COLO668 (cell line): ENCODE results near the gene RCOR2.

ENCODE experiments used
- DNase-seq: peaks from one replicate; lab custom pipeline; 2025; ENCODE audit not compliant: unreplicated experiment; lab: John Stamatoyannopoulos, UW

RCOR2 gene

DNA sequence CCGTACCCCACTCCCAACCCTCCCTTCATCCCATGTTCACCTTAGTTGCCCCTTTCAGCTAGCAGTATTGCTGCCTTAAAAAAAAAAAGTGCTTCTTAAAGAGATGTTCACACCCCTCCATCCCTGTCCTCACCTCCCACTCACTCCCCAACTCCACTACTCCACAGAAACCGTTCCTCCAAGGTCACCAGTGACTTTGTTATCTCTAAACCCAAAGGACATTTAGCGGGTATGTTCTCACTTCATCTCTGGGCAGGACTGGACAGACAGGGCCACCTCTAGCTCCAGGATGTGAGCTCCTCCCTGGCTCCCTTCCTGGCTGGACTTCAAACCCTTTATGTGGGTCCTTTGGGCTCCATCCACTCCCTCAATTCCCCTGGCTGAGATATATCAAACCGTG lies 6.4 kb upstream of the RCOR2 start:
- no peak for DNase-seq

DNA sequence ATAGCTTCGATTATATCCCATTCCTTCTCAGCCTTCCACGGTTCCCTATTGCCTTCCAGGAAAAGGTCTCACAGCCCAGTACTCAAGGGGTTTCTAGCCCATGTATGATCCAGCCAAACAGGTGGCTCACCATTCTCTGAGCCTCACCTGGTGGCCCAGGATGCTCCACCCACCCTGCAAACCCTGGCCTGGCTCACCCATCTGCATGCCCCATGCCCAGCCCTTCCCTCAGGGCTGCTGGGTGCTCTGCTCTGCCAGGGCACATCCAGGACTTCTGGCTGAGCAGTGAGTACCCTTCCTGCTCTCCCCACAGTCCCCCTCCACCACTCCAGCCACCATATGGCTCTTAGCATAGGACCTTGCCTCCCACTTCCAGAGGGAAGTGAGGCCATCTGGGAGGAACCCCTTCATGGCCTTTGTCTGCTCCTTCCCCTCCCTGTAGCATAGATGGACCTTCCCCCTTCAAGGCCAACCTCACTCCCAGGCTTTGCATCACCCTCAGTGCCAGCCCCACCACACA lies 5.8 kb upstream of the RCOR2 start:
- peak; percentile 30 for DNase-seq

DNA sequence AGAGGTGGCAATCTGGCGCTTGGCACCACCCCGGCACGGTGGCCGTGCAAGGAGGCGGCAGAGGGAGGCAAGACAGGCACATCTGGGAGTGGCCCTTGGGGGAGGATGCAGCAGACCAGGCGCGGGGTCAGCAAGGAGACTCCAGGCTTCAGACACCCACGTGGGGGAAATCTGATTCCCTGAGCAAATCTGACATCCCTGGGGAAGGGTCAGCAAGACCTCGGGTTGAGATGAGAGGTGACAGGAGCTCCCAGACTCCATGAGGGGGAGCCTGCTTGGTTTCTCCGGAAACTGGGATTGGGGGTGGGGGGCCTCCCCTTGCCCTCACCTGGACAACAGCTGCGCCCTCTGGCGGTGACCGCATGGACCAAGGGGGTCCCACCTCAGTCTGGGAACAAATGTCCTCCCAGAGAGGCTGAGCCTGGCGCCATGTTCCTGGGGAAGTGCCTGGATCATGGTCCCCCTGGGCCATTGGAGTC lies 4.0 kb upstream of the RCOR2 start:
- DNase-seq = peak; percentile 12

DNA sequence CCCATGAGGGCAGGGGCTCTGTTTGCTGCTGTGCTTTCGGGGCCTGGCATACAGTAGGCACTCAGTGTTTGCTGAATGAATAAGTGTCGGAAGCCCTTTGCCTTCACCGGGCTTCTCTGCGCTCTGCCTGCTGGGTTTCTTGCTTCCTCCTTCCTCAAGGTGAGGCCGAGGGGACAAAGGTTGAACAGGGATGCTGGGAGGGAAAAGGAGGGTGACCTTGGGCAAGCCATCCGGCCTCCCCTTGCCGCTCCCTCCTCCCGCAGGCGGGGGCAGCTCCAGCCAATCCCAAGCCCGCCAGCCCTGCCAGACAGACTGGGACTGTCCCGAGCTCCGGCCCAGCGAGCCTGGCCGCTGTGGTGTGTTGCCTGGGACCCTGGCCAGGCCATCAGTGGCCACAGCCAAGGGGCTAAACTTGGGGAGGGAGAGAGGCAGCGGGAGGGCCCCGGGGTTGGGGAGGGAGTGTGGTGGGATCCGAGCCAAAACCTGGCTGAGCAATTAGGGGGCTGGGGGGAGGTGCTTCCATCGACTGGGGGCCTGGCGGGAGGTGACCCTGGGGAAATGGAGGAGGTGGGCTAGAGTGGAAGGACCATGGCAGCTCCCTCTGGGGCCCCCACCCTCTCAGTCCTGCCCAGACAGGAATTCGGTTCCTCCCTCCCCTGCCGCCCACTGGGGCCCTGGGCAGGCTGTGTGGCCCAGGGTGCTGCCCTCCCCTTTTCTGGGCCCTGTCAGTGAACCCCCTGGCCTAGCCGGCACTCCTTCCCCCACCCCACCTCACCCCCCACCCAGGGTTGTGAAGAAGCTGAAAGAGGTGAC lies 3.4 kb upstream of the RCOR2 start:
- peak; percentile 53 for DNase-seq

DNA sequence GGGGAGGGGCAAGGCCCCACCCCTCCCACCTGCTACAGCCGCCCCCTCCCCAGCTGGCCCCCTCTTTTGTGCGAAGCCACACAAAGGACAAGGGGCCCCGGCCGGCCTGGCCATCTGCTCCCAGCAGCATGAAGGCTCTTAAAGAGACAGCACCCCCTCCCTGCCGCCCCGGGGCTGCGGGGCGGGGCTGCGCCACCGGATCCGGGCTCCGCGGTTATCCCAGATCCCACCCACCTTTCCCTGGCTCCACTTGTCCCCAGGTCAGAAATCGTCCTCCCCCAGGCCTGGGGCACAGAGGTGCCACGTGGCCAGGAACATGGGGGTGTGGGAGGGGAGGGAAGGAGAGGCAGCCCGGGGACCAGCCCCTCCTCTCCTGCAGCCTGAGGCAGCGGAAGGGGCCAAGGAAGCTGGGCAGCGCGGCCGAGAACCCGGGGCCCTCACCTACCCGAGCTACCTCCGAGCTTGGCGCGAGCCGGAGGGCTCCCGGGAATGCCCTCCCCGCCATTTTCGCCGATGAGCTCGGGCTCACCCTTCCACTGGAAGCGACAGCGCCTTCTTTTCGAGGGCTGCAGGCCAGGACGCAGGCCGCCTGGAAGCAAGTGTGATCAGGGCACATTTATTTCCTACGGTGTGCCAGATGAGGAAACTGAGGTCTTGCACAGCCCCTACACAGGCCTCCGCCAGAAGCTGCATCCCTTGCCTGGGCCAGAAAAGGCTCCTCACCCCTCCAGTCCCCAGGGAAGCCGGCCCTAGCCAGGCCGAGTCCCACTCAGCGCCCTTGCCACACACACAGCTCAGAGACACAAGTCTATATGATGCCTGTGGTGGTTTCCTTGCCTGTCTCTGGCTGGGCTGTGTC lies 2.5 kb upstream of the RCOR2 start:
- peak; percentile 93 for DNase-seq

DNA sequence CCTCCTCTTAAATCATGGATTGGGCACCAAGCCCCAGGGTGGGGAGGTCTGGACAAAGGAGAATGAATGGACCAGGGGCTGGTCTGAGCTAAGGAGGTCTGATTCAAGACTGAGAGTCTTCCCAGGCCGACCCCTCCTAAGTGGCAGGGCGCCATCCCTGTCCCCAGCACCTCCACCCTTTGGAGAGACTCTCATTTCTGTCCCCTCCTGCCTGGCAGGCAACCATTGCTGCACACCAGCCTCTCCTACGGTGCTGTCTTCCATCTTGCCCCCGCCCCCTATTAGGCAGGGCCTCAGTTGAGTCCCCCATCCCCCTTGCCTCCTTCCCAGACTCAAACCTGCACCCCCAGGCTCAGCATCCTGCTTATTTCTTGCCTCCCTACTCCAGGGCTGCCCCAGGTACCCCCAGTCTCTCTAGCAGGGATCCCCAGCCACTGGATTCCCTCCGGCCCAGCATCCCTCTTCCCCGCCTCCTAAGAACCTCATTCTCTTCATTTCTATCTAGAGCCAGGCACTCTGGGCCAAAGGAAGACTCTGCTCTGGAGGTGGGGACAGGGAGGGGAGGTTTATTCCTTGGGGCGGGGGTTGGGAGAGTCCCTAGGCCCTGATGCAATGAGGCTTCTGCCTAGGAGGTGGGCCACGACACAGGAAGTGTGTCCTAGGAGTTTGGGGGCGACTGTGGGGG lies 1.7 kb upstream of the RCOR2 start:
- peak; percentile 66 for DNase-seq

DNA sequence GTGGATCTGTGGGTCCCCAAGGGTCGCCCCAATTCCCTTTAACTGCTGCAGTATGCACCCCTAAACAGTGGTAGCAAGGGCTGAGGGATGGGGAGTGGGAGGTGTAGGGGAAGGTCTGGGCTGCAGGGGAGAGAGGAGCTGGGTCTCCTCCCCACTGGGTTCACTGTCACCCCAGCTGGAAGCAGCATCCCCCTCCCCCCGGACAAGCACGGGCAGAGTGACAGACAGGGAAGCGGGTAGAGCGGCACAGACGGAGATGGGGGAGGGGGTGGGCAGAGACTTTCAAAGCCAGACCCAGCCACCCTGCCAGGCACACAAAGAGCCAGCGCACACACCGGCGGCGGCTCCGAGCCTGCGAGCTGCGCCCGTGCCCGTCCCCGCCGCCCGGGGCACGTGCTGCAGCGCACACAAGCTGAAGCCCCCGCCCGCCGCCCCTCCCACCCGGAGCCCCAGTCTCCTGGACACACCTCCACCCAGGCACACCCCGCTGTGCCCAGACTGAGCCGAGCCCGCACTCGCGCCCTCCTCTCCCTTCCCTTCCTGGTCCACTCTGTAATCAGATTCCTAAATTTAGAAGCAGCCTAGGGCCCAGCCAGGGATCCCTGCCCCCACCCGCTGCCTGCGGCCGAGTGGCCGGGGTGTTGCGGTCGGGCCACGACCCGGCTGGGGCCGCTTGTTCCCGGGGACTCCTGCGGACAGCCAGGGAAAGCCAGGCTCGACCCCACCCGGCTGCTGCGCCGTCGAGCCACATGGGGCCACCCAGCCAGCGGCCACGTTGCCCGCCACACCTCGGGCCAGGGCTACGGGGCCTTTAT lies 935 bp upstream of the RCOR2 start:
- DNase-seq = peak; percentile 93

DNA sequence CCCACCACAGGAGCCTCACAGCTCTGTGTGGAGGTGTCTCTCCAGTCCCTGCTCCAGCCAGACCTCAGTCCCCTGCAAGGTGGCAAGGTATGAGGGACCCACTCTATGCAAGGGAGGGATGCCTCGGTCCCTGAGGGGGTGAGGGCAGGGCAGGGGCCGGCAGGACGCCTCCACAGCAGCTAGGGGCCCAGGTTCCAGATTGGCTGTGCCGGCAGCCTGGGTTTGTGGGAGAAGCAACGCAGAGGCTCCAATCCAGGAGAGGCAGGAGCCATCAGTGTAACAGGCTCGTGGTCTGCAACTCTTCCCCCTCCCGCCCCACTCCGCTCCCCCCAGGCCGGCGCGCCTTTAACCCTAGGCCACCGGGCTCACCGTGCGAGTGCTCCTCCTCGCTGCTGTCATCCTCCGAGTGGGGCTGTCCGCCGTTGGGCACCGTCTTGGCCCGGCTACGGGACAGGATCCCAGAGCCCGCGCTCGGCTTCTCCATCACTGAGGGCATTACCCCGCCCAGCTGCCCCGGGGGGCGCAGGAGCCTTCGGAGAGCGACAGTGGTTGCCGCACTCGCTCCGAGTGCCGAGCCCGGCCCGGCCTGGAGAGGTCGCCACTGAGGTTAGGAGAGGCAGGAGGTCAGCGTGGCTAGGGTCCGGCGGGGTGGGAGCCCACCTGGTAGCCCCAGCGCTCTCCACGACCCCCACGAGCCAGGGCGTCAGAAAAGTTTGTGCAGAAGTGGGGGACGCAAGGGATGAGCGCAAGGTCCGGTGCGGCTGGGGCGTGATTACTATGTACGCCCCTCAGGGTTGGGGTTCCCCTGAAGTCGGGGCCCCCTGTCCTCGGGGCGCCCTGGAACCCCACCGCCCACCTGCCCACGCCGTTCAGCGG lies 765 bp downstream of the RCOR2 start:
- peak; percentile 77 for DNase-seq

DNA sequence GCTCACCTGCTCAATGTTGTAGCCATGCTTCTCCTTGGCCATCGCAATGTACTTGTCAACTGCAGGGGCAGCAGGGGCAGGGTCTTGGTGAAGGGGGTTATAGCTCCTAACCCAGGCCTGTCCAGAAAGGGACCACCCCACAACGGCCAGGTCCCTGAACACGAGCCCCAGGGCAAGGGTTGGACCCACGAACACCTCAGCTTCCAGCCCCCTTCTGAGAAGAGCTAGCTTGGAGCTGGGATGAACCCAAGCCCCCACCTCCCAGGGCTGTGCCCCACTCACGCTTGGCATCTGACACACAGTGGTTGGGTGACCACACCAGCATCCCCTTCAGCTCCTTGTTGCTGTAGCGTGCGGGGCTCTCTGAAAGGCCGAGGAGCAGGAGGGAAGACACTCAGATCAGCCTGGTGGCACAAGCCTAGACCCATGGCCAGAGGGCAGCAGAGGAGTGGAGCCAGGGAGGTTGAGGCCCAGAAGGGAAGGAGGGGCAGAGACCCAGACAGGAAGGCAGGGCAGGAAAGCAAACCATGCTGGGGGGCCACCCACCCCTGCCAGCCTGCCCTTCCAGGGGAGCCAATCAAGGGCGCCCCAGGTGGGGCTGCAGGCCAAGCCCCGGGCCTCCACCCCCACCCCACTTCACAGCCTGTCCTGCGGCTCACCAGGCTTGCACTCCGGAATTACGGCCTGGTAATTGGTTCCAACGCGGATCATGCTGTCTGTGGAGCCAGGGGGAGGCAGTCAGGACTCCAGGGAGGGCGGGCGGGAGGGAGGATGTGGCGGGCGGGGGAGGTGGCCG lies 1.9 kb downstream of the RCOR2 start:
- DNase-seq = no peak

DNA sequence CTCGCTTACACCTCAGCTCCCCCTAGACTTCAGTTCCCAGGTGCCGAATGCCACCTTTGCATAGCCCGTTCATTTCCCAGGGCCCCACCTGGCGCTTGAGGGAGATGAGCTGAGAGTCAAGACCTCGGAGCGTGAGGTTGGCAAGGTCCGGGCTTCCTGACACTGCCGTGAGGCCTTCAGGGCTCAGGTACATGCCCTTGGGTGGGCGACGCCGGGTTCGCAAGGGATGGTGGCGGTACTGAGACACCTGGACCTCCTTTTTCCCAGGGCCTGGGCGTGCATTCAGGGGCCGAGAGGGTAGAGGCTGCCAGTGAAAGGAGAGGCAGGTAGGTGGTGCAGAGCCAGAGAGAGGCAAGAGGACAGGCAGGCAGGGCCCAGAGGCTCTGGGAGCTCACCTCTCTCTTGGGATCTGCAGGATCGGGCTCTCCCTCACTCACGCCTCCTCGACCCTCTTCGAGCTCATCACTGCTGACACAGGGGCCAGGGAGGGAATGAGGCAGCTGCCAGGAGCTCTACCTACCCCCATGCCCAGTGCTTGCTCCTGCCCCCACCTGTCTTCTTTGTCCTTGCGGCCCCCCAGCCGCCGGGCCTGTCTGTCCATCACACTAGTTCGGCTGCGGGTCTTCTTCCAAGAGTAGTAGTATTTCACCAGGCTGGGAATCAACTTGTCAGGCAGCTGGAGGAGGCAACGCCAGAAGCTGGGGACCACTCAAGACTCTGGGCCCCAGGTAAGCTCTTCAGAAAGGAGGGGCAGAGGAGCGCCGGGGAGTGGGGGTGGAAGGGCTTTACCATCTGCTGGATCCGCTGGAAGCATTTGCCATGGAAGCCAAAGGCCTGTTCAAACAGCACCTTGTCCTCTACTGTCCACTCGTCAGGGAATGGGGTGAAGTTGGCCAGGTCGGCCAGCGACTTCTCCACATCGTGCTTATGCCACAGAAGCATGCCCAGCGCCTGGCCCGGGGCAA lies 2.8 kb downstream of the RCOR2 start:
- DNase-seq = no peak

DNA sequence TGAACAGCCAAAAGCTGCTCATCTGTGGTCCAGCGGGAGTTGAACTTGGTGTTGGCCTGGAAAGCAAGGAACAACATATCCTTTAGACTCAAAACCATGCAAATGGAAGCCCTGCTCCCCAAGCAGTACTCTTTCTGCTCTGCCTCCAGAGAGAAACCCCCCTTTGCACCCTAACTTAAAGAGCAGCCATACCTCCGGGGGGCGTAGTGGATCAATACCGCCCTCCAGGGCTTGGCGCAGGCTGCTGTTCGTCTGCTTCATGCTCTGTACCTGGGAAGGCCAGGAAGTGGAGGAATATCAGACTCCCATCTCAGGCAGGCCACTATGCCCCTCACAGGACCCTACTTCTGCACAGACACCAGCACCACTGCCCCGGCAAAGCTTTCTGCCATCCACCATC lies 4.3 kb downstream of the RCOR2 start:
- no peak for DNase-seq

DNA sequence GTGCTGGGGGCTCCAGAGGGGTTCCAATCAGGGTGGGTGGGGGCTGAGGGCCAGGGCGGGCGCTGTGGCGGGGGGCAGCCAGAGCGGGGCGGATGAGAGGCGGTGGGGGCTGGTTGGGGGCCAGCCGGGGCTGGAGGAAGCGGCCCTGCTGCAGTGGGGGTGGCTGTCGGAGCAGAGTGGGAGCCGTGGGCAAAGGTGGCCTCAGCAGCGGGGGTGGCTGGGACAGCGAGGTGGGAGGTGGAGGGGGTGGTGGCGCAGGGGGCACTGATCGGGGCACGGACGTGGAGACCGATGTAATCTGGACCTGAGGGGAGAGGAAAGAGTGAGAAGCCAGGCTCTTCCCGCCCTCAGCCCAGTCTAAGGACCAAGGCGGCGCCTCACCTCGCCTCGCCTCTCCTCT lies 5.1 kb downstream of the RCOR2 start:
- DNase-seq = no peak

DNA sequence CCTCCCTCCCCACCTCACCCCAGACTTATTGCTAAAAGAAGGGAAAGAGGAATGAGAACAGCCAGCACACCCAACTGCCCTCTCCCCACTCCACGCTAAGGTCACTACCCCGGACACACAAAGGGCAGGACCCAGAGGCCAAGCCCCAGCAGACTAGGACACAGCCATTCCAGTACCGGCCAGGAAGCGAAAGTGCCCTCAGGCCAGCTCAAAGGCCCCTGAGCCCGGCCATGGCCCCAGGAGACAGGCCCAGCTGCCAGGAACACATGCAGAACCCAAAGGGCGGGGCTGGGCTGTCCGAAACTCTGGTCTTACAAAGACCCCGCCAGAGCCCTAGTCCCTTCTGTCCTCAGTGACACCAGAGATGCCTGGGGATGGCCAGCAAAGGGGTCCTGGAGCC lies 5.5 kb downstream of the RCOR2 start:
- DNase-seq = no peak

DNA sequence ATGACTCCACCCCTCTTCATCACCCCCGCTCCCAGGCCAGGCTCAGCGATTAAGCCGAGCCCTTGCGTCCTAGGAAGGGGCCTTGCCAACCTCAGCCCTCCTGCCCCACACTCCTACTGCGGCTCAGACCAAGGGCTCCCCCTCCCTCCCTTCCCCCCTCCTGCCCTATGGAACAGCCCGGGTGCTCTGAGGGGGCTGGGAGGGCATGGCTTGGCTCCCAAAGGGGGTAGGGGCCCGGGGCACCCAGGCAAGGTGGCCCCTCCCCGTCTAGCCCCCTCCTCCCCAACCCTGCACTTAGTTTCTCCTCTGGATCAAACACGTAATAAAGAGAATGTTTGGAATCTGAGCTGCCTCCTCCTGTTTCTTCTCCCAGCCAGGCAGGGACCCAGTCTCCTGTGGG lies 6.3 kb downstream of the RCOR2 start:
- DNase-seq = no peak

DNA sequence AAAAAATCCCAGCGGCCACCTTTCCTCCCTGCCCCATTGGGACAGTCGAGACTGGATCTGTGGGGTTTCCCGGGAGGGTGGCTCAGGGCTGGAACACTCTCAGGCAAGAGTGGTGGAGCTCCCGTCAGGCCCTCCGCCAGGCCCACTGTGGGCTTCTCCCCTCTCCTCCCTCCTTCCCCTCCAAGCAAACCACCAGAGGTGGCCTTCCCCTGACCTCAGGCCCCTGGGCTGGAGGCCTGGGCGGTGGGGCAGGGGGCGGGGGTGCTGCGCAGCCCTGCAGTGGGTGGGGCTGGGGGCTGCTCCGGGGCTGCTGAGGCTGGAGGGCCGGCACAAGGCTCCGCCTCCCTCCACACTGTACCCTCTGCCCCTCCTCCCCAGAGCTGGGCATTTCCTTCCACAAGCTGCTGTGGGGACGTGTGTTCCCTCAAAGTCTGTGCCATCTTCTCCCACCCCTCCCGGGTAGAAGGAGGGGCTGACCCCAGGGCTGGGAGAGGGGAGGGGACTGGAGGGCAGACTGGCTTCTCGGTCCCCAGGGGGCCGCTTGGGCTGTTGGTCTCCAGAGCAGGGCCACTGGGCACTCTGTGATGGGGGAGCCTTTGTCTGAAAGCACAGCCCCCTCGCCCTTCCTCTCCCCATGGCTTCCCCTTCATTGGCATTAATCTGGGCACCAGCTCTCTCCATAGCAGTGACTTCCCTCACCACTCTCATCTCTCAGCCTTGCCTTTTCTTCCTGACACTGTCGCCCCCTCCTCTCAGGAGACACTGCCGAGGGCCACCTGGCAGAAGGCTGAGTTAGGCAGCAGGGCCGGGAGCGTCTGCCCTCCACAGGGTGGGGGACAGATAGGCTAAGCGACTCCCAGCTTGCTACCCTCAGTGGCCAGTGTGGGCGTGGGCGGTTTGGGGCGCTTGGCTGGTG lies 7.1 kb downstream of the RCOR2 start:
- DNase-seq = no peak

DNA sequence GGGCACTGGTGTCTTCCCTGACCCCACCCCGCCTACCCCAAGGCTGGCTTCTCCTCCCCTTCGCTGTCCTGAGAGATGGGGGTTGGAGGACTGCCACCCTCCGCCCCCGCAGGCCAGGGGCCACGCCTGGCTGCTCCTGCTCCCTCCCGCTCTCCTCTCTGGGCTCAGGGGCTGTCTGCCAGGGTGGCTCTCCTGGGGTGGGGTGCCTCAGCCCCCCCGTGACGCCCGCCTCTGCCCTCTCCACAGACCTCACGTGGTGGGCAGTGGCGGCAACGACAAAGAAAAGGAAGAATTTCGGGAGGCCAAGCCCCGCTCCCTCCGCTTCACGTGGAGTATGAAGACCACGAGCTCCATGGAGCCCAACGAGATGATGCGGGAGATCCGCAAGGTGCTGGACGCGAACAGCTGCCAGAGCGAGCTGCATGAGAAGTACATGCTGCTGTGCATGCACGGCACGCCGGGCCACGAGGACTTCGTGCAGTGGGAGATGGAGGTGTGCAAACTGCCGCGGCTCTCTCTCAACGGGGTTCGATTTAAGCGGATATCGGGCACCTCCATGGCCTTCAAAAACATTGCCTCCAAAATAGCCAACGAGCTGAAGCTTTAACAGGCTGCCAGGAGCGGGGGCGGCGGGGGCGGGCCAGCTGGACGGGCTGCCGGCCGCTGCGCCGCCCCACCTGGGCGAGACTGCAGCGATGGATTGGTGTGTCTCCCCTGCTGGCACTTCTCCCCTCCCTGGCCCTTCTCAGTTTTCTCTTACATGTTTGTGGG lies 8.1 kb downstream of the RCOR2 start:
- no peak for DNase-seq
